Measurements from ENCODE around the gene BSPH1.
"Not testable (repeated sequence)": the region's sequence is repeated elsewhere in the genome, so short reads cannot be mapped to it uniquely, and the experiment has no call there.

BSPH1 gene

GRCh38 chr19:47991191-47991808 is 670 bp downstream of the BSPH1 start:
- TF ChIP-seq EZH2 (optimal IDR thresholded peaks at IDR 0.05; ENCODE audit: low read depth, low read length) (no peak), EZH2phosphoT487 (IDR thresholded peaks at IDR 0.05; ENCODE audit: low read length) (no peak)
- TF ChIP-seq, protein P1, sequence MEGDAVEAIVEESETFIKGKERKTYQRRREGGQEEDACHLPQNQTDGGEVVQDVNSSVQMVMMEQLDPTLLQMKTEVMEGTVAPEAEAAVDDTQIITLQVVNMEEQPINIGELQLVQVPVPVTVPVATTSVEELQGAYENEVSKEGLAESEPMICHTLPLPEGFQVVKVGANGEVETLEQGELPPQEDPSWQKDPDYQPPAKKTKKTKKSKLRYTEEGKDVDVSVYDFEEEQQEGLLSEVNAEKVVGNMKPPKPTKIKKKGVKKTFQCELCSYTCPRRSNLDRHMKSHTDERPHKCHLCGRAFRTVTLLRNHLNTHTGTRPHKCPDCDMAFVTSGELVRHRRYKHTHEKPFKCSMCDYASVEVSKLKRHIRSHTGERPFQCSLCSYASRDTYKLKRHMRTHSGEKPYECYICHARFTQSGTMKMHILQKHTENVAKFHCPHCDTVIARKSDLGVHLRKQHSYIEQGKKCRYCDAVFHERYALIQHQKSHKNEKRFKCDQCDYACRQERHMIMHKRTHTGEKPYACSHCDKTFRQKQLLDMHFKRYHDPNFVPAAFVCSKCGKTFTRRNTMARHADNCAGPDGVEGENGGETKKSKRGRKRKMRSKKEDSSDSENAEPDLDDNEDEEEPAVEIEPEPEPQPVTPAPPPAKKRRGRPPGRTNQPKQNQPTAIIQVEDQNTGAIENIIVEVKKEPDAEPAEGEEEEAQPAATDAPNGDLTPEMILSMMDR (IDR thresholded peaks at IDR 0.05; ENCODE audit: low read length): no peak
- H3K9me3 ChIP-seq (replicated peaks; ENCODE audit: insufficient read depth, low read length): no peaks in the 10 kb centered on the region
- no peak overlapping the region for H3K4me3 ChIP-seq (ENCODE audit: low read length)
- H3K36me3 ChIP-seq (replicated peaks; ENCODE audit: insufficient read depth, low read length): no peaks in the 10 kb centered on the region
- no peaks in the 10 kb centered on the region for H4K20me1 ChIP-seq (ENCODE audit: insufficient read depth, low read length)
- H3K79me2 ChIP-seq (ENCODE audit: low read length): no peaks in the 10 kb centered on the region
- no peak overlapping the region for H2AFZ ChIP-seq (ENCODE audit: low read length)
- H3K4me1 ChIP-seq (ENCODE audit: low read length): no peaks in the 10 kb centered on the region
- H3K9ac ChIP-seq (ENCODE audit: low read length): no peak overlapping the region
- H3K27ac ChIP-seq (ENCODE audit: low read length): no peak overlapping the region
- H3K9me2 ChIP-seq (replicated peaks; ENCODE audit: insufficient read depth, low read length): no peaks in the 10 kb centered on the region
- no peaks in the 10 kb centered on the region for H3F3A ChIP-seq (ENCODE audit: insufficient read depth, low read length)
- peaks cover 89% of the 10 kb centered on the region for H3K27me3 ChIP-seq (replicated peaks; ENCODE audit: insufficient read depth, low read length)
- DNase-seq: no peak
- H3K4me2 ChIP-seq (ENCODE audit: low read depth, low read length): no peak overlapping the region

DNA sequence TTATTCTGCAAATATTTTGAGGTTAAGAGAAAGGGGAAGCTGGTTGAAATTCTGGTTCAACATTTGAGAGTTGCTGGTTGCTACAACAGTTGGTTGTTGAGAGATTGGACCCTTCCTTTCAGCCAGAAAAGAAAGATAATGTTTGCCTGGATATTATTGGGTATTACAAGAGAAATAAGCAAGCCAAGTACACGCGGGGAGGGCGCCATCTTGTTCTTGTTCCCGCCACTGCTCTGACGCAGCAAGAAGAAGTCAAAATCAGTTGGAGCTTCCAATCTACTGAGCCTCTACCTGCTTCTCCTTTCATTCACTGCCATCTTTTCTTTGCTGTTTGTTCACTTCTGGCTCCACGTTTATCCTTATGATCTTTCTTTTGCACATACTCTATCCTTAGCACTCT is 18.4 kb downstream of the BSPH1 start:
- DNase-seq: no peak
- Histone ChIP-seq H3K9me2 (replicated peaks; ENCODE audit: insufficient read depth, low read length) (no peaks in the 10 kb centered on the region), H2AFZ (ENCODE audit: low read length) (no peak overlapping the region), H3F3A (ENCODE audit: insufficient read depth, low read length) (no peaks in the 10 kb centered on the region), H3K27ac (ENCODE audit: low read length) (no peak overlapping the region), H3K9ac (ENCODE audit: low read length) (no peak overlapping the region), H3K36me3 (replicated peaks; ENCODE audit: insufficient read depth, low read length) (no peaks in the 10 kb centered on the region), H3K9me3 (replicated peaks; ENCODE audit: insufficient read depth, low read length) (no peaks in the 10 kb centered on the region), H3K27me3 (replicated peaks; ENCODE audit: insufficient read depth, low read length) (peaks cover 87% of the 10 kb centered on the region), H3K4me1 (ENCODE audit: low read length) (no peaks in the 10 kb centered on the region), H4K20me1 (ENCODE audit: insufficient read depth, low read length) (no peaks in the 10 kb centered on the region), H3K79me2 (ENCODE audit: low read length) (no peaks in the 10 kb centered on the region), H3K4me2 (ENCODE audit: low read depth, low read length) (no peak overlapping the region), H3K4me3 (ENCODE audit: low read length) (no peak overlapping the region)
- TF ChIP-seq EZH2phosphoT487 (IDR thresholded peaks at IDR 0.05; ENCODE audit: low read length): no peak
- no peak for TF ChIP-seq EZH2 (optimal IDR thresholded peaks at IDR 0.05; ENCODE audit: low read depth, low read length)
- TF ChIP-seq, protein P1 (IDR thresholded peaks at IDR 0.05; ENCODE audit: low read length): no peak

- H3K79me2 ChIP-seq (ENCODE audit: low read length); H3K4me1 ChIP-seq (ENCODE audit: low read length); DNase-seq; H3K27ac ChIP-seq (ENCODE audit: low read length); H3K9me3 ChIP-seq (replicated peaks; ENCODE audit: insufficient read depth, low read length); H3K36me3 ChIP-seq (replicated peaks; ENCODE audit: insufficient read depth, low read length); H3K4me3 ChIP-seq (ENCODE audit: low read length); H3K9ac ChIP-seq (ENCODE audit: low read length); H2AFZ ChIP-seq (ENCODE audit: low read length); H4K20me1 ChIP-seq (ENCODE audit: insufficient read depth, low read length); H3F3A ChIP-seq (ENCODE audit: insufficient read depth, low read length); H3K4me2 ChIP-seq (ENCODE audit: low read depth, low read length); H3K9me2 ChIP-seq (replicated peaks; ENCODE audit: insufficient read depth, low read length): not testable (repeated sequence)
- peaks cover 23% of the 10 kb centered on the region for H3K27me3 ChIP-seq (replicated peaks; ENCODE audit: insufficient read depth, low read length)
These were observed 36.0 kb downstream of the BSPH1 start for GRCh38 chr19:47955936-47956335.

DNA sequence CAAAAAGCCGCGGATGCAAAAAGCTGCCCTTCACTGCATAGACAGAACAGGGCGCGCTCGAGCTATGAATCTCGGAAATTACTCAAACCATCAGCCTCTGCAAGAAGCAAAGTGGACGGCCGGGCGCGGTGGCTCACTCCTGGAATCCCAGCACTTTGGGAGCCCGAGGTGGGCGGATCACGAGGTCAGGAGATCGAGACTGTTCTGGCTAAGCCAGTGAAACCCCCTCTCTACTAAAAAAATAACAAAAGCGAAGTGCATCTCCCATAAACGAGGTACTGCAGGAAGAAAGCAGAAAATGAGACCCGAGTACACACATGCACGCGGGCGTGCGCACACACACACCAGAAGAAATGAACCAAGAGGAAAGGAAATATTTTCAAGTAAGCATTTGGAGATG is 39.8 kb downstream of the BSPH1 start:
- not testable (repeated sequence) for H3K4me1 ChIP-seq (ENCODE audit: low read length)

More for the DNA sequence above, 39.8 kb downstream of the BSPH1 start:
- not testable (repeated sequence) for H3K9ac ChIP-seq (ENCODE audit: low read length); DNase-seq; H3F3A ChIP-seq (ENCODE audit: insufficient read depth, low read length); H4K20me1 ChIP-seq (ENCODE audit: insufficient read depth, low read length); H3K4me2 ChIP-seq (ENCODE audit: low read depth, low read length); H3K4me3 ChIP-seq (ENCODE audit: low read length); H2AFZ ChIP-seq (ENCODE audit: low read length); H3K79me2 ChIP-seq (ENCODE audit: low read length); H3K27me3 ChIP-seq (replicated peaks; ENCODE audit: insufficient read depth, low read length); H3K9me3 ChIP-seq (replicated peaks; ENCODE audit: insufficient read depth, low read length); H3K36me3 ChIP-seq (replicated peaks; ENCODE audit: insufficient read depth, low read length); H3K9me2 ChIP-seq (replicated peaks; ENCODE audit: insufficient read depth, low read length); H3K27ac ChIP-seq (ENCODE audit: low read length)

Data from MM.1S (cell line).